OCI-LY7 (cell line): ENCODE data around the gene TMEM156. TPM values are rescaled to one million over a fixed set of nuclear protein-coding genes. Genes with fewer than 3 reads are reported as not detected.

Experiments used
- BruUV-seq: library from RNA; stranded (reverse); fragments of 400-500 nt; replicated peaks from 2 replicates; lab custom pipeline; 2021; lab: Mats Ljungman, UMichigan
- CTCF ChIA-PET: fragments of 300-600 bp; sonication (Branson Sonifier 250); formaldehyde crosslinking; loops from one replicate; lab custom pipeline; 2022; ENCODE audit warnings: antibody characterized with exemption; ENCODE audit not compliant: unreplicated experiment; lab: Charles Lee
- POLR2A ChIA-PET: fragments of 300-600 bp; sonication (Branson Sonifier 250); formaldehyde crosslinking; loops from one replicate; lab custom pipeline; 2022; ENCODE audit warnings: antibody characterized with exemption; lab: Charles Lee
- DNase-seq: peaks from one replicate; pipeline ENCODE4 v3.0.0-alpha.2; 2015; ENCODE audit warnings: low spot score
- H2AFZ ChIP-seq: fragments of 200-600 bp; sonication (generic), shearing (Covaris generic); 2 replicates; pipeline ENCODE4 v1.6.1; 2014; ENCODE audit warnings: mild to moderate bottlenecking, antibody characterized with exemption, low read length, moderate library complexity
- H3K27ac ChIP-seq: fragments of 200-600 bp; sonication (generic); 2 replicates; pipeline ENCODE4 v1.5.1; 2014; ENCODE audit warnings: mixed run types, low read depth, mild to moderate bottlenecking, moderate library complexity, low read length, inconsistent platforms; ENCODE audit not compliant: poor library complexity, severe bottlenecking
- H3K36me3 ChIP-seq: fragments of 200-600 bp; sonication (generic); 2 replicates; pipeline ENCODE4 v1.6.1; 2014; ENCODE audit warnings: mild to moderate bottlenecking, antibody characterized with exemption, low read length, moderate library complexity, mixed read lengths; ENCODE audit not compliant: insufficient read depth
- H3K4me1 ChIP-seq: fragments of 200-600 bp; sonication (generic); 2 replicates; pipeline ENCODE4 v1.5.1; 2014; ENCODE audit warnings: mild to moderate bottlenecking, low read length; ENCODE audit not compliant: insufficient read depth, poor library complexity, severe bottlenecking
- H3K4me2 ChIP-seq: fragments of 200-600 bp; sonication (generic); 2 replicates; pipeline ENCODE4 v1.6.1; 2014; ENCODE audit warnings: mild to moderate bottlenecking, low read length
- H3K4me3 ChIP-seq: fragments of 200-600 bp; sonication (generic); 2 replicates; pipeline ENCODE4 v1.5.1; 2014; ENCODE audit warnings: mild to moderate bottlenecking, low read depth, low read length; ENCODE audit not compliant: poor library complexity, severe bottlenecking
- H3K79me2 ChIP-seq: fragments of 200-600 bp; sonication (generic); 2 replicates; pipeline ENCODE4 v1.6.1; 2016; ENCODE audit warnings: low read depth, mild to moderate bottlenecking, low read length, moderate library complexity, mixed read lengths; ENCODE audit not compliant: insufficient read depth
- H3K9me2 ChIP-seq: fragments of 200-600 bp; sonication (generic); 2 replicates; pipeline ENCODE4 v1.6.1; 2016; ENCODE audit warnings: mild to moderate bottlenecking, low read length, mixed read lengths; ENCODE audit not compliant: insufficient read depth
- H3K9me3 ChIP-seq: fragments of 200-600 bp; sonication (generic); 2 replicates; pipeline ENCODE4 v1.6.1; 2014; ENCODE audit warnings: mild to moderate bottlenecking, mixed run types, low read length, mixed read lengths
- H4K20me1 ChIP-seq: fragments of 200-600 bp; sonication (generic); 2 replicates; pipeline ENCODE4 v1.6.1; 2014; ENCODE audit warnings: mild to moderate bottlenecking, antibody characterized with exemption, low read length, moderate library complexity, mixed read lengths; ENCODE audit not compliant: insufficient read depth
- EZH2phosphoT487 ChIP-seq: fragments of 200-600 bp; sonication (generic); IDR thresholded peaks from 2 replicates; pipeline ENCODE4 v1.6.1; 2018; ENCODE audit warnings: low read depth, borderline replicate concordance, mild to moderate bottlenecking, mixed run types, antibody characterized with exemption, low read length, moderate library complexity, mixed read lengths
- intact Hi-C: fragments of 100-400 bp; cut with micrococcal nuclease; formaldehyde crosslinking; loops from one replicate; pipeline ENCODE4 v1.10.0; 2022; ENCODE audit not compliant: unreplicated experiment
- total RNA-seq, 2 experiments: library from RNA; depleted of rRNA in 1 of 2; stranded (reverse); fragments of >200 nt in 1 of 2; shearing (Covaris generic) in 1 of 2; gene quantifications; 2 replicates each; pipeline ENCODE4 v1.2.3, GENCODE V29; 2014 to 2022
- TF ChIP-seq, protein P1 (sequence below): fragments of 200-600 bp; sonication (generic); conservative IDR thresholded peaks from 2 replicates; pipeline ENCODE4 v1.5.1; 2014; ENCODE audit warnings: mild to moderate bottlenecking, antibody characterized with exemption, low read length, moderate library complexity, mixed read lengths

The TMEM156 gene
- total RNA-seq, 2 experiments from 2014 or later = 29.0 to 29.4 TPM

DNA sequence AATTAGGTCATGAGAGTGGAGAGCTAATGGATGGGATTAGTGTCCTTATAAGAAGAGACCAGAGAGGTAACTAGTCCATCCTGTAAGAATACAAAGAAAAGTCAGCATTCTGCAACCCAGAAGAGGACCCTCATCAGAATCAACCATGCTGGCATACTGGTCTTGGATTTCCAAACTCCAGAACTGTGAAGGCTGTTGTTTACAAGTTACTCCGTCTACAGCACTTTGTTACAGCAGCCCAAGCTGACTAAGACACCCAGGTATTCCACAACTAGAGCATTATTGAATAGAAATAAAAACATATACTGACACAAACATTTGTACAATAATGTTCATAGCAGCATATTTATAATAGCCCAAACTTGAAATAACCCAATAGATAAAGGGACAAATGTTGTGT, 9.2 kb downstream of the TMEM156 start:
- CTCF ChIA-PET = no interaction called here

DNA sequence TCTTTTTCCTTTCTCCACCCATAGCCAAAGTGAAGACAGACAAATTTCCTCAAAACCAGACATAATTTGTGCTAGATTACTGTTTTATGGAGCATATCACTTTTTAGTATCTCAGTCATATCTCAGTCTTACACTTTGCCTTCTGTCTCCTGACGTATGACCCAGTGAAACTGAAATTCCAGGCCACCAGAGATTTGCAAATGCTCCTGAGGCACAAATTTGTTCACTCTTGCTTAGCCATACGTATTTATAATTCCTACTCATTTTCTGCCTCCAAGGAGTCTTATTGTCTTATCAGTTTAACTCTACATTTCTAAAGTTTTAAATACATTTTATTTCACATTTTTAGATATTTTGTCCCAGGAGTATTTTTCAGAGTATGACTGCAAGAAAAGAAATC, 10.0 kb downstream of the TMEM156 start:
- DNase-seq = no peak
- no peak overlapping the region for H3K4me3 ChIP-seq
- peaks cover 5% of the 10 kb centered on the region; the same call in 1 of the 2 replicates for H3K9me3 ChIP-seq
- H2AFZ ChIP-seq = no peak overlapping the region
- H3K4me2 ChIP-seq = no peak overlapping the region
- H3K9me2 ChIP-seq = no peaks in the 10 kb centered on the region
- ChIA-PET CTCF (no interaction called here), POLR2A (interaction anchor here (1.0 kb wide), 1 partner anchor 8 kb away, joined by 3 read pairs; no protein-coding TSS in a partner anchor)
- no peak overlapping the region for H3K27ac ChIP-seq
- intact Hi-C loops = no loop called here
- no TSS peak for BruUV-seq
- peaks cover 58% of the 10 kb centered on the region for H3K79me2 ChIP-seq
- TF ChIP-seq, protein P1, sequence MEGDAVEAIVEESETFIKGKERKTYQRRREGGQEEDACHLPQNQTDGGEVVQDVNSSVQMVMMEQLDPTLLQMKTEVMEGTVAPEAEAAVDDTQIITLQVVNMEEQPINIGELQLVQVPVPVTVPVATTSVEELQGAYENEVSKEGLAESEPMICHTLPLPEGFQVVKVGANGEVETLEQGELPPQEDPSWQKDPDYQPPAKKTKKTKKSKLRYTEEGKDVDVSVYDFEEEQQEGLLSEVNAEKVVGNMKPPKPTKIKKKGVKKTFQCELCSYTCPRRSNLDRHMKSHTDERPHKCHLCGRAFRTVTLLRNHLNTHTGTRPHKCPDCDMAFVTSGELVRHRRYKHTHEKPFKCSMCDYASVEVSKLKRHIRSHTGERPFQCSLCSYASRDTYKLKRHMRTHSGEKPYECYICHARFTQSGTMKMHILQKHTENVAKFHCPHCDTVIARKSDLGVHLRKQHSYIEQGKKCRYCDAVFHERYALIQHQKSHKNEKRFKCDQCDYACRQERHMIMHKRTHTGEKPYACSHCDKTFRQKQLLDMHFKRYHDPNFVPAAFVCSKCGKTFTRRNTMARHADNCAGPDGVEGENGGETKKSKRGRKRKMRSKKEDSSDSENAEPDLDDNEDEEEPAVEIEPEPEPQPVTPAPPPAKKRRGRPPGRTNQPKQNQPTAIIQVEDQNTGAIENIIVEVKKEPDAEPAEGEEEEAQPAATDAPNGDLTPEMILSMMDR = no peak
- no peak for TF ChIP-seq EZH2phosphoT487
- H3K4me1 ChIP-seq = peaks cover 26% of the 10 kb centered on the region
- H4K20me1 ChIP-seq = no peaks in the 10 kb centered on the region
- H3K36me3 ChIP-seq = peaks cover 44% of the 10 kb centered on the region

More for the DNA sequence above, 9.2 kb downstream of the TMEM156 start:
- Histone ChIP-seq H3K27ac (no peak overlapping the region), H3K79me2 (peaks cover 58% of the 10 kb centered on the region), H3K4me3 (no peak overlapping the region), H3K4me1 (peaks cover 29% of the 10 kb centered on the region), H4K20me1 (no peaks in the 10 kb centered on the region), H3K9me2 (no peaks in the 10 kb centered on the region), H2AFZ (no peak overlapping the region), H3K4me2 (no peak overlapping the region), H3K36me3 (peaks cover 39% of the 10 kb centered on the region), H3K9me3 (no peaks in the 10 kb centered on the region; the same call in 1 of the 2 replicates)
- POLR2A ChIA-PET = no interaction called here
- no peak for DNase-seq
- intact Hi-C loops = no loop called here
- TF ChIP-seq, protein P1 = no peak
- TF ChIP-seq EZH2phosphoT487 = no peak
- no TSS peak for BruUV-seq

DNA sequence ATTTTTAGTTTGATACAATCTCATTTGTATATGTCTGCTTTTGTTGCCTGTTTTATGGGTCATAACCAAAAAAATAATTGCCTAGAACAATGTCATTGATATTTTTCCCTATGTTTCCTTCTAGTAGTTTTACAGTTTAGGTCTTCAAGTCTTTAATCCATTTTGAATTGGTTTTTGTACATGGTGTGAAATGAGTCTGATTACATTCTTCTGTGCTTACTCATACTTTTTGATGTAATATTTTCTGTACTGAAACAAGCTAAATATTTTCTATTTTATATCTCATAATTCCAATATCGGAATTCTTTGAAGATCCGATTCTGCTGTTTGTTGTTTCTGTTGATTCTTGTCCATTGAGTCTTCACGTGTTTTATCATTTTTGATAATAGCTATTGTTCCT, 10.6 kb downstream of the TMEM156 start:
- Histone ChIP-seq H3K4me2 (no peak overlapping the region), H2AFZ (no peak overlapping the region), H3K79me2 (peaks cover 53% of the 10 kb centered on the region), H3K36me3 (peaks cover 44% of the 10 kb centered on the region), H3K9me2 (no peaks in the 10 kb centered on the region), H3K4me3 (no peak overlapping the region), H3K27ac (no peak overlapping the region), H3K4me1 (peaks cover 20% of the 10 kb centered on the region), H4K20me1 (no peaks in the 10 kb centered on the region), H3K9me3 (peaks cover 9% of the 10 kb centered on the region; the same call in 1 of the 2 replicates)
- ChIA-PET POLR2A (interaction anchor here (0.6 to 1.0 kb wide), 2 partner anchors 8 to 70 kb away, joined by 3 read pairs; no protein-coding TSS in a partner anchor), CTCF (no interaction called here)
- TF ChIP-seq, protein P1 = no peak
- no peak for TF ChIP-seq EZH2phosphoT487
- DNase-seq = no peak
- BruUV-seq = TSS peak; percentile 3
- intact Hi-C loops = no loop called here
